ENCODE data around the gene RELN.

The RELN gene

GRCh38 chr7:103989785-103990767 lies 618 bp upstream of the RELN start (continued):
- TF ChIP-seq, protein P1, sequence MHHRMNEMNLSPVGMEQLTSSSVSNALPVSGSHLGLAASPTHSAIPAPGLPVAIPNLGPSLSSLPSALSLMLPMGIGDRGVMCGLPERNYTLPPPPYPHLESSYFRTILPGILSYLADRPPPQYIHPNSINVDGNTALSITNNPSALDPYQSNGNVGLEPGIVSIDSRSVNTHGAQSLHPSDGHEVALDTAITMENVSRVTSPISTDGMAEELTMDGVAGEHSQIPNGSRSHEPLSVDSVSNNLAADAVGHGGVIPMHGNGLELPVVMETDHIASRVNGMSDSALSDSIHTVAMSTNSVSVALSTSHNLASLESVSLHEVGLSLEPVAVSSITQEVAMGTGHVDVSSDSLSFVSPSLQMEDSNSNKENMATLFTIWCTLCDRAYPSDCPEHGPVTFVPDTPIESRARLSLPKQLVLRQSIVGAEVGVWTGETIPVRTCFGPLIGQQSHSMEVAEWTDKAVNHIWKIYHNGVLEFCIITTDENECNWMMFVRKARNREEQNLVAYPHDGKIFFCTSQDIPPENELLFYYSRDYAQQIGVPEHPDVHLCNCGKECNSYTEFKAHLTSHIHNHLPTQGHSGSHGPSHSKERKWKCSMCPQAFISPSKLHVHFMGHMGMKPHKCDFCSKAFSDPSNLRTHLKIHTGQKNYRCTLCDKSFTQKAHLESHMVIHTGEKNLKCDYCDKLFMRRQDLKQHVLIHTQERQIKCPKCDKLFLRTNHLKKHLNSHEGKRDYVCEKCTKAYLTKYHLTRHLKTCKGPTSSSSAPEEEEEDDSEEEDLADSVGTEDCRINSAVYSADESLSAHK (tag by site-specific recombination; IDR thresholded peaks at IDR 0.05), result no peak
- TF ChIP-seq GLI4 (tag by site-specific recombination; IDR thresholded peaks at IDR 0.05) (no peak), PRDM1 (tag by site-specific recombination; IDR thresholded peaks at IDR 0.05) (no peak), ZNF350 (tag by site-specific recombination; IDR thresholded peaks at IDR 0.05) (no peak), ZNF707 (tag by site-specific recombination; IDR thresholded peaks at IDR 0.05) (no peak), GLI2 (tag by site-specific recombination; IDR thresholded peaks at IDR 0.05; ENCODE audit: borderline replicate concordance, low read depth) (no peak), GFI1B (tag by site-specific recombination; IDR thresholded peaks at IDR 0.05) (no peak), ZNF658 (tag by site-specific recombination; IDR thresholded peaks at IDR 0.05) (no peak), ZNF404 (tag by site-specific recombination; IDR thresholded peaks at IDR 0.05) (no peak), SP3 (tag by site-specific recombination; IDR thresholded peaks at IDR 0.05) (peak; percentile 20; the same call in 1 of the 2 replicates), ZNF184 (tag by site-specific recombination; IDR thresholded peaks at IDR 0.05) (no peak), OSR2 (tag by site-specific recombination; IDR thresholded peaks at IDR 0.05) (no peak)
- TF ChIP-seq, protein P2, sequence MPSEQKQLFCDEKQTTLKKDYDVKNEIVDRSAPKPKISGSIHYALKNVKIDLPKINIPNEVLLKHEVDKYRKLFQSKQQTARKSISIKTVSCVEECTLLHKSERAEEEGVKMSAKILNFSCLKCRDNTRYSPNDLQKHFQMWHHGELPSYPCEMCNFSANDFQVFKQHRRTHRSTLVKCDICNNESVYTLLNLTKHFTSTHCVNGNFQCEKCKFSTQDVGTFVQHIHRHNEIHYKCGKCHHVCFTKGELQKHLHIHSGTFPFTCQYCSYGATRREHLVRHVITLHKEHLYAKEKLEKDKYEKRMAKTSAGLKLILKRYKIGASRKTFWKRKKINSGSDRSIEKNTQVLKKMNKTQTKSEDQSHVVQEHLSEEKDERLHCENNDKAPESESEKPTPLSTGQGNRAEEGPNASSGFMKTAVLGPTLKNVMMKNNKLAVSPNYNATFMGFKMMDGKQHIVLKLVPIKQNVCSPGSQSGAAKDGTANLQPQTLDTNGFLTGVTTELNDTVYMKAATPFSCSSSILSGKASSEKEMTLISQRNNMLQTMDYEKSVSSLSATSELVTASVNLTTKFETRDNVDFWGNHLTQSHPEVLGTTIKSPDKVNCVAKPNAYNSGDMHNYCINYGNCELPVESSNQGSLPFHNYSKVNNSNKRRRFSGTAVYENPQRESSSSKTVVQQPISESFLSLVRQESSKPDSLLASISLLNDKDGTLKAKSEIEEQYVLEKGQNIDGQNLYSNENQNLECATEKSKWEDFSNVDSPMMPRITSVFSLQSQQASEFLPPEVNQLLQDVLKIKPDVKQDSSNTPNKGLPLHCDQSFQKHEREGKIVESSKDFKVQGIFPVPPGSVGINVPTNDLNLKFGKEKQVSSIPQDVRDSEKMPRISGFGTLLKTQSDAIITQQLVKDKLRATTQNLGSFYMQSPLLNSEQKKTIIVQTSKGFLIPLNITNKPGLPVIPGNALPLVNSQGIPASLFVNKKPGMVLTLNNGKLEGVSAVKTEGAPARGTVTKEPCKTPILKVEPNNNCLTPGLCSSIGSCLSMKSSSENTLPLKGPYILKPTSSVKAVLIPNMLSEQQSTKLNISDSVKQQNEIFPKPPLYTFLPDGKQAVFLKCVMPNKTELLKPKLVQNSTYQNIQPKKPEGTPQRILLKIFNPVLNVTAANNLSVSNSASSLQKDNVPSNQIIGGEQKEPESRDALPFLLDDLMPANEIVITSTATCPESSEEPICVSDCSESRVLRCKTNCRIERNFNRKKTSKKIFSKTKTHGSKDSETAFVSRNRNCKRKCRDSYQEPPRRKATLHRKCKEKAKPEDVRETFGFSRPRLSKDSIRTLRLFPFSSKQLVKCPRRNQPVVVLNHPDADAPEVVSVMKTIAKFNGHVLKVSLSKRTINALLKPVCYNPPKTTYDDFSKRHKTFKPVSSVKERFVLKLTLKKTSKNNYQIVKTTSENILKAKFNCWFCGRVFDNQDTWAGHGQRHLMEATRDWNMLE (tag by site-specific recombination; conservative IDR thresholded peaks at IDR 0.05; ENCODE audit: low read depth), result no peak

GRCh38 chr7:103988468-103989199 lies 824 bp downstream of the RELN start:
- CTCF ChIA-PET, result no interaction called here
- Histone ChIP-seq H3K4me3 (ENCODE audit: low read depth, low read length) (peak overlapping the region; percentile 40), H3K27ac (ENCODE audit: extremely low read depth, low read depth, low read length) (no peak overlapping the region)

More at GRCh38 chr7:103988468-103989199, 824 bp downstream of the RELN start:
- no peaks in the 10 kb centered on the region for H3K4me1 ChIP-seq (ENCODE audit: control insufficient read depth, insufficient read depth, low read length)
- no peaks in the 10 kb centered on the region for H3K36me3 ChIP-seq (ENCODE audit: control insufficient read depth in 2 of 2, insufficient read depth in 1 of 2, low read length in 2 of 2)
- no peaks in the 10 kb centered on the region for H3K9me3 ChIP-seq (ENCODE audit: control insufficient read depth, insufficient read depth, low read depth, low read length)
- POLR2A ChIA-PET, result no interaction called here
- TF ChIP-seq ZNF335 (tag by site-specific recombination; conservative IDR thresholded peaks at IDR 0.05), result peak; percentile 67
- no peak for TF ChIP-seq GLIS2 (tag by site-specific recombination; IDR thresholded peaks at IDR 0.05)
- TF ChIP-seq HOXC10 (CRISPR knock-in tag; IDR thresholded peaks at IDR 0.05), result no peak
- TF ChIP-seq ZBTB48 (tag by site-specific recombination; IDR thresholded peaks at IDR 0.05), result peak; percentile 76
- TF ChIP-seq, protein P3, sequence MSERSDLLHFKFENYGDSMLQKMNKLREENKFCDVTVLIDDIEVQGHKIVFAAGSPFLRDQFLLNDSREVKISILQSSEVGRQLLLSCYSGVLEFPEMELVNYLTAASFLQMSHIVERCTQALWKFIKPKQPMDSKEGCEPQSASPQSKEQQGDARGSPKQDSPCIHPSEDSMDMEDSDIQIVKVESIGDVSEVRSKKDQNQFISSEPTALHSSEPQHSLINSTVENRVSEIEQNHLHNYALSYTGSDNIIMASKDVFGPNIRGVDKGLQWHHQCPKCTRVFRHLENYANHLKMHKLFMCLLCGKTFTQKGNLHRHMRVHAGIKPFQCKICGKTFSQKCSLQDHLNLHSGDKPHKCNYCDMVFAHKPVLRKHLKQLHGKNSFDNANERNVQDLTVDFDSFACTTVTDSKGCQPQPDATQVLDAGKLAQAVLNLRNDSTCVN (tag by site-specific recombination; optimal IDR thresholded peaks at IDR 0.05), result peak; percentile 40
- TF ChIP-seq ZNF76 (tag by site-specific recombination; IDR thresholded peaks at IDR 0.05; ENCODE audit: borderline replicate concordance, low read depth), result no peak

Measured in HEK293 (cell line).